Activated CD4-positive, alpha-beta T cell treated with anti-CD3 and anti-CD28 coated beads for 24 hours (primary cell): Measurements from ENCODE around the gene DAPK2.
"Not testable (repeated sequence)": the region's sequence is repeated elsewhere in the genome, so short reads cannot be mapped to it uniquely, and the experiment has no call there.

Experiments
- DNase-seq, 2 donors: peaks; one replicate each; pipeline ENCODE4 v3.0.0-alpha.2; 2020; ENCODE audit warnings: low read depth in 2 of 2

DAPK2 gene

GRCh38 chr15:63915873-63916771 is 130.2 kb downstream of the DAPK2 start:
- no peak for DNase-seq

GRCh38 chr15:63915209-63915872 is 130.9 kb downstream of the DAPK2 start:
- no peak for DNase-seq

- no peak for DNase-seq
Observed at GRCh38 chr15:63913786-63914315, 132.4 kb downstream of the DAPK2 start.

- no peak for DNase-seq
Observed at GRCh38 chr15:63913336-63913735, 132.9 kb downstream of the DAPK2 start.

DNA sequence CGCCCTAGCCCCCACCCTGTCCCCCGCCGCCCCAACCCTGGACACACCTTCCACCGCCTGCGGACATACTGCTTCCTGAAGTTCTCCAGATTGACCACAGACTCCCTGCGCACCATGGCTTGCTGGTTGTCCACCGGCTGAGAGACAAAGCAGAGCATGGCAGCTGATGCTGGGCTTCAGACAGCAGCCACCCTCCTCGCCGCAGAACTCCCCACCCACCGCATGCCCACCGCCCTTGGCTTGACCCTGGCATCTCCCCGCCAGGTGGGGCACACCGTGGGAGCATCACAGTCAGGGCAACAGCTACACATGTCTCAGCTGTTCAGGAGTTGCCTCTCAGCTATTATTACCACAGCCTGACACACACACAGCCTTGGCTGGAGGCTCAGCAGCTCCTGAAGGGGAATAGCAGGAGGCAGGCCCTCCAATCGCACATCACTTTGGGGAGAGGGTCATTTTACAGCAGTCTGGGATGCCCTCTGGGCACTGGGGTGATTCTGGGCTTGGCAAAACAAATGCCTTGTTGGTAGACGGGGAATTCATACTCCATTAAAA is 134.1 kb downstream of the DAPK2 start:
- DNase-seq: no peak

GRCh38 chr15:63911160-63911559 is 135.1 kb downstream of the DAPK2 start:
- DNase-seq: no peak

DNA sequence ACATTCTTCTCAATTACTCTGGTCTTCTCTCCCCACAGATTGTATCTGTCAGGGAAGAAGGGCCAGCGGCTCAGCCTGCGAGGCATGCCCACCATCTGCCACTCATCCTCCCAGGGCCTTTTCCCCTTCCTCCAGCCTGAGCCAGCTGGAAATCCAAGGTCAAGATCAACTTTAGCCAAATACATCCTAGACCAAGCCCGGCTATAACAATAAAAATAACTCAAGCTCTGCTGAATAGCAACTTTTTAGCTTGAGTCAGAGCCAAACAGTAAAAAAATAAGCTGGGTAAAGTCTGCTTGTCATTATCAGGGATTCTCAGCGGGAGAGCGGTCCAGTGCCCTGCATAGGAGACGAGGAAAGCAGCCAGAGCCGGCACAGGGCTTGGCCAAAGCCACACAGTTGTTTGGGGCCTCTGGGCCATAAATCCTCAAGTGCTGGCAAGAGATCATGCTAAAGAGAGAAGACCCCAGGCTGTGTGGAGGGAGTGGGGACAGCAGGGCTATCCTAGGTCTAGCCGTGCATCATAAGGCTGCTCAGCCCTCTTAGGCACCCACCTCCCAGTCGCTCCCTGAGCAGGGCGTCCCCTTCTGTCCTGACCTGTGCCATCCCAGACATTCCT is 136.4 kb downstream of the DAPK2 start:
- DNase-seq: no peak

GRCh38 chr15:63908991-63909390 is 137.3 kb downstream of the DAPK2 start:
- DNase-seq: no peak

DNA sequence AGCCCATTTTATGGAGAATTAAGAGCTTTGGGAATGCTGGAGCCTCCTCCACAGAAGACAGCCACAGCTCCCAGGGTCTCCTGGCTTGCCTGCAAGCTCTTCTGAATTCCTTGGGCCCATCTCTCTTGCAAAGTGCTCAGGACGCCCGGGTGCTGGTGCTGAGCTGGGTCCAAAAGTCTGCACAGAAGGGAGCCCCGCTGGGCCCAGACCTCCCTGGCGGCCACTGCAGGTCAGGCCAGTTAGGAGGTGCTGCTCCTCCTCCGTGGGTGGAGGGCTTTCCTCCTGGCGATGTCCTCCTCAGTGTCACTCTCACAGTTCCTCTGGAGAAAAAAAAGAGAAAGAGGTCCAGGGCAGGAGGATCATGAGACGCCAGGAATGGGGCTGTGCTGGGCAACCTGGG is 138.0 kb downstream of the DAPK2 start:
- DNase-seq: no peak

- no peak for DNase-seq
Observed at GRCh38 chr15:63907521-63907920, 138.8 kb downstream of the DAPK2 start.

- no peak for DNase-seq
Observed at GRCh38 chr15:63906266-63906584, 140.1 kb downstream of the DAPK2 start.

GRCh38 chr15:63905558-63906265 is 140.6 kb downstream of the DAPK2 start:
- no peak for DNase-seq

DNA sequence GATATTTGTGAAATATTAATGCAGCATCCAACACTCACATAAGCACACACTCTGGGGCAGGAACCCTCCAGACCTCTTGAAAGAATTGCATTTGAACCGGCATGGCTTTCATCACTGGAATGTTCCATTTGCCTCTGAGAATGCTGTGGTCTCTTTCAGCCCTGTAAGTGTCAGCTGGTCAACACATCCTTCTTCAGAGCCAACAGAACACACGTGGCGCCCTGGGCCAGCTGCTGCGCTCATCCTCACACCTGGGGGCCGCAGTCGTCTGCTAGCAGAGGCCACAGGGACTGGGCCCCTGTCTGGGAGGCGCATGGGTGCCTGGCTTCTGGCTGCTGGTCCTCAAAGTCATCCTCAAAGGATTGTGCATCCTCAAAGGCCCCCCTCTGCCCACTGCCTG is 141.2 kb downstream of the DAPK2 start:
- DNase-seq: no peak

GRCh38 chr15:63904042-63904441 is 142.2 kb downstream of the DAPK2 start:
- no peak for DNase-seq

- DNase-seq: no peak
Observed at GRCh38 chr15:63902671-63903035, 143.6 kb downstream of the DAPK2 start.

DNA sequence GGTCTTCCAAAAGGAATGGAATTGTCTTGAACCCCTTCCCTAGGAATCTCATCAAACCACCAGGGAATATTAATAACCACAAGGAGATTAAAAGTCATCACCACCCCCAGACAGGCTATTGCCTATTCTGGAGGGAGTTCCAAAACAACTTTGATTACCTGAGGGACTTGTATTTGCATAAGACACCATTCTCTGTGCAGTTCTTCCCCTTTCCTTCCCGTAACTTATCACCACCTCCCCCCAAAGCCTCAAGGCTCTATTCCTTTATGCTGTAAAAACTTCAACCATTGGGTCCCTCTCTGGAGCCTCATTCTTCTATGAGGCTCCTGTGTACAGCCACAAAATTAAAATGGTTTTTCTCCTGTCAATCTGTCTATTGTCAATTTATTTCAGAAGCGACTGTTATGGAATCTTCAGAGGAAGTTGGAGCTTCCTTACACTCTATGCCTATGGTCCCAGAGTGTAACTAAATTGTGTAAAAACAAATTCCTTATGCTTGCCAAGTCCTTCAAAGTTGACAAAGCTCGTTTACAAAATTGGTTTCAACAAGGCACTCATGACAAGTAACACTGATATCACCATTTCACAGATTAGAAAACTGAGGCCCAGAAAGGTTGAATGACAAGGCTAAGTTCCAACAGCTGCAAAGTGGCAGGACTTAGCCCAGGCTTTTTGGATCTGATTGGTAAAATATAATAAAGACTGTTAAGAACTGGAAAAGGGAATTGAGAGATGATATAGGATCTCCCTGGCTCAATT is 144.2 kb downstream of the DAPK2 start:
- no peak for DNase-seq

DNA sequence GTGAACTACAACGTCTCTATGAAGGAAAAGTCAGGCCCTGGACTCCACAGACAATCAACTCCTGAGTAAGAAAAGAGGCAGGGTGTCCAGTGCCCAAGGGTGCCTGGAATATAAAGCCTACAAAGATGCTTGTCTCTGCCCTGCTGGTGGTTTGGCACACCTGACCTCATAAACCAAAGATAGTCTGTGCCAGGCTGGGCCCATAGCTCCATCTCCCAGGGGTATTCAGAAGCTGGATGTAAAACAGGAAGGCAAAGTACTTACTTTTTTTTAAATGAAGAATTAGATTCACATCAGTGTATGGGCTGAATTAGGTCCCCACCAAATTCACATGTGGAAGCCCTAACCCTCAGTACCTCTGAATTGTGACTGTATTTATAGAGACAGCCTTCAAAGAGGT is 146.0 kb downstream of the DAPK2 start:
- no peak for DNase-seq

DNA sequence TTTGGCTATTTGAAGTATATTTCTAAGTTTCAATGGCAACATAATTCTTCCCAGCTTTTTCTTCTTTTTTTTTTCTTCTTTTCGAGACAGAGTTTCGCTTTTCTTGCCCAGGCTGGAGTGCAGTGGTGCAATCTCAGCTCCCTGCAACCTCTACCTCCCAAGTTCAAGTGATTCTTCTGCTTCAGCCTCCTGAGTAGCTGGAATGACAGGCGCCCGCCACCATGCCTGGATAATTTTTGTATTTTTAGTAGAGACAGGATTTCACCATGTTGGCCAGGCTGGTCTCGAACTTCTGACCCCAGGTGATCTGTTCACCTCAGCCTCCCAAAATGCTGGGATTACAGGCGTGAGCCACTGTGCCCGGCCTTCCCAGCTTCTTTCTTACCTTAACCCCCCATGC is 146.7 kb downstream of the DAPK2 start:
- not testable (repeated sequence) for DNase-seq

DNA sequence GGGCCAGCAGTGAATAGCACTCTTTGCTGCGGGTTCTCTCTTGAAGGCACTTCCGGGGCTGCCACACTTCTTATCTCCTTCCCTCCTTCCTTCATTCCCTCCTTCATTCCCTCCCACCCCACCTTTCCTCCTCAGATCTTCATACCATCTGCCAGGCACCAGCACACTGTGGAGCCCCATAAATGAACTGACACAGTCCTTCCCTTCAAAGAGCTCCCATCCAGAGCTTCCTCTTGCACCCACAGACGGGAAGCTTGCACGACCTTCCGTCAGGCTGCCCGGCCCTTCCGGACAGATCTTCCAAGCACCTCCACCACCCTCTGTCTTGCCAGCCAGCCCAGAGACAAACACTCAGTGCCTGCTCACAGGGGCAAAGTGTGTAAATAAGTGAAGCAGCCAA is 147.1 kb downstream of the DAPK2 start:
- DNase-seq: no peak

GRCh38 chr15:63896336-63897115 is 149.8 kb downstream of the DAPK2 start:
- no peak for DNase-seq
